ENCODE measurements around the gene CHKA.
"Not testable (repeated sequence)": the region's sequence is repeated elsewhere in the genome, so short reads cannot be mapped to it uniquely, and the experiment has no call there.

CHKA gene

DNA sequence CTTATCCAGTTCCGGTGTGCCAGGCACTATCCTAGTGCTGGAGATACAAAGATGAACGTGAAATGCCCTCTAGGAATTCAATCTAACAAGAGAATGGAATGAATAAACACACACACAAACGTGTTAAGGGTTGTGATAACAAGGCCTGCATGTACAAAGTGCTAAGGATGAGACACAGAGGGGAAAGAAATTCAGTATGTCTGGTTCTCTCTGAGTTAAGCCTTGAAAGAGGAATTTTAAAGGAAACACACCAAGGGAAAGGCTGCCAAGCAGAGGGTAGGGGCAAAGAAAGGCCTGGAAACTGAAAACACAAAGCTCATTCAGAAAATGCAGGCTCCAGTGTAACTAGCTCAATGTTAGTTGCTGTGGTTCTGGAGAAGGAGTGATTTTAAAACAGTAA is 4.2 kb downstream of the CHKA start:
- DNase-seq (ENCODE audit: low read depth in 4 of 4, low spot score in 1 of 4) = no peak

DNA sequence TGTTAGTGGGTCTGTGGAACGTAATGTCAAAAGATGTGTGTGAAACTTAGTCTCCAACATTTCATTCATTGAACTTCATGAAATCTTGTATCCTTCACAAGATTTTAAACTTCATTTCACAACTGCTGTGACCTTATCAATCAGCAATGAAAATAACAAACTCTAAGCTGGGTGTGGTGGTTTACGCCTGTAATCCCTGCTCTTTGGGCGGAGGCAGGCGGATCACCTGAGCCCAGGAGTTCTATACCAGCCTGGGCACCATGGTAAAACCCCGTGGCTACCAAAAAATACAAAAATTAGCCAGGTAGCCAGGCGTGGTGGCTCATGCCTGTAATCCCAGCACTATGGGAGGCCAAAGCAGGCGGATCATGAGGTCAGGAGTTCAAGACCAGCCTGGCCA is 5.1 kb downstream of the CHKA start:
- no peak for DNase-seq (ENCODE audit: low read depth in 4 of 4, low spot score in 1 of 4)

DNA sequence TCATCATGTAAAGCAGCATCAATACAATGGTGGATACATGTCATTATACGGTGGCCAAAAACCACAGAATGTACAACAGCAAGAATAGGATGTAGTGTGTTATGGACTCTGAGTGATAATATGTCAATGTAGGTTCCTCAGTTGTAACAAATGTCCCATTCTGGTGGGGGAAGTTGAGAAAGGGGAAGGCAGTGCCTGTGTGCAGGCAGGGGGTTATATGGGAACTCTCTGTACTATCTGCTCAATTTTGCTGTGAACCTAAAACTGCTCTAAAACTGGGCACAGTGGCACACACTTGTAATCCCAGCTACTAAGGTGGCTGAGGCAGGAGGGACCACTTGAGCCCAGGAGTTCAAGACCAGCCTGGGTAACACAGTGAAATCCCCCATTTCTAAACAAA is 5.9 kb downstream of the CHKA start:
- DNase-seq (ENCODE audit: low read depth in 4 of 4, low spot score in 1 of 4) = no peak

DNA sequence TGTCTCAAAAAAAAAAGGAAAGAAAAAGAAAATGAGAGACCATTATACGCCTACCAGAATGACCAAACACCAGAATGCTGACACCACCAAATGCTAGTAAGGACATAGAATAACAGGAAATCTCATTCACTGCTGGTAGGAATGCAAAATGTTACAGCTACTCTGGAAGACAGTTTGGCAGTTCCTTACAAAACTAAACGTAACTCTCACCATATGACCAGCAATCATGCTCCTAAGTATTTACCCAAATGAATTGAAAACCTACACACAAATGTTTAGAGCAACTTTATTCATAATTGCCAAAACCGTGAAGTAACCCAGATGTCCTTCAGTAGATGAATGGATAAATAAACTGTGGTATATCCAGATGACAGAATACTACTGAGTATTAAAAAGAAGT is 7.2 kb downstream of the CHKA start:
- DNase-seq (ENCODE audit: low read depth in 4 of 4, low spot score in 1 of 4) = no peak

DNA sequence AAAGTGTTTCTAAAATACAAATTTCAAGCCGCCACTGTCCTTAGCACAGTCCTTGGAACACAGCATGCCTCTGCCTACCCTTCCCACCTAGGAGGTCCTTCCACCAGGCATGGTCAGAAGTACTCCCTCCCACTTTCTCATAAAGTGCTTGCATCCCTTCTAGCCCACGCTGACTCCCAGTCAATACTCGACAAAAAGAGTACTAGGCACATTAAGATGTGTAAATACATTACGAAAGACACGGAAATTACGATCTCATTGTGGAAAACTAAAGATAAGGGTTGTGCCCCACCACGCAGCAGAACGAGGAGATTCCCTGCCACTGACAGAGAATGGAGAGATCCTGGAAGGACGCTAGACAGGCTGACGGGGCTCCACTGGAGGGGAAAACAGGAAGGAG is 13.5 kb downstream of the CHKA start:
- no peak for DNase-seq (ENCODE audit: low read depth in 4 of 4, low spot score in 1 of 4)

DNA sequence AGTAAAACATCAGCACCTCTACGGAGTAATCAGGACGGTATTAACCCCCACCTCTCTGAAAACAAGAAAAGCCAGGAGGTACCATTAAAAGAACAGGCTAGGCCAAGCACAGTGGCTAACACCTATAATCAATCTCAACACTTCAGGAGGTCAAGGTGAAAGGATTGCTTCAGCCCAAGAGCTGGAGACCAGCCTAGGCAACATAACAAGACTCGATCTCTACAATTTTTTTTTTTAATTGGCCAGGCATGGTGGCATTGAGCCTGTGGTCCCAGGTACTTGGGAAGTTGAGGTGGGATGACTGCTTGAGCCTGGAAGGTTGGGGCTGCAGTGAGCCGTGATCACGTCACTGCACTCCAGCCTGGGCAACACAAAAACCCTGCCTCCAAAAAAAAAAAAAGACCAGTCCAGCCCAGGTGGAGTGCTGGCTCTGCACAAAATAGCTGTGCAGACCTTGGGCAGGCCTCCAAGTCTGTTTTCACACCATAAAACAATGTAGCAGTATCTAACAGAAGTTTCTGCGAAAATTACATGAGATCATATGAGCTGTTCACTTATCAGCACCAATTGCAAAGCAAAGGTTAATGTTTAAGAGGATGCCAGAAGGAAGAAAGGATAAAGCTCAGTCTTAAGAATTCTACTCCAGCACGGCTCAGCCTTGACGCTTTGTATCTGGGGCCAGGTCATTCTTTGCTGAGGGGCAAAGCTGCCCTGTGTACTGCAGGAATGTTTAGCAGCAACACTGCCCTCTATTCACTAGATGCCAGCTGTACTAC is 14.8 kb downstream of the CHKA start:
- no peak for DNase-seq (ENCODE audit: low read depth in 4 of 4, low spot score in 1 of 4)

DNA sequence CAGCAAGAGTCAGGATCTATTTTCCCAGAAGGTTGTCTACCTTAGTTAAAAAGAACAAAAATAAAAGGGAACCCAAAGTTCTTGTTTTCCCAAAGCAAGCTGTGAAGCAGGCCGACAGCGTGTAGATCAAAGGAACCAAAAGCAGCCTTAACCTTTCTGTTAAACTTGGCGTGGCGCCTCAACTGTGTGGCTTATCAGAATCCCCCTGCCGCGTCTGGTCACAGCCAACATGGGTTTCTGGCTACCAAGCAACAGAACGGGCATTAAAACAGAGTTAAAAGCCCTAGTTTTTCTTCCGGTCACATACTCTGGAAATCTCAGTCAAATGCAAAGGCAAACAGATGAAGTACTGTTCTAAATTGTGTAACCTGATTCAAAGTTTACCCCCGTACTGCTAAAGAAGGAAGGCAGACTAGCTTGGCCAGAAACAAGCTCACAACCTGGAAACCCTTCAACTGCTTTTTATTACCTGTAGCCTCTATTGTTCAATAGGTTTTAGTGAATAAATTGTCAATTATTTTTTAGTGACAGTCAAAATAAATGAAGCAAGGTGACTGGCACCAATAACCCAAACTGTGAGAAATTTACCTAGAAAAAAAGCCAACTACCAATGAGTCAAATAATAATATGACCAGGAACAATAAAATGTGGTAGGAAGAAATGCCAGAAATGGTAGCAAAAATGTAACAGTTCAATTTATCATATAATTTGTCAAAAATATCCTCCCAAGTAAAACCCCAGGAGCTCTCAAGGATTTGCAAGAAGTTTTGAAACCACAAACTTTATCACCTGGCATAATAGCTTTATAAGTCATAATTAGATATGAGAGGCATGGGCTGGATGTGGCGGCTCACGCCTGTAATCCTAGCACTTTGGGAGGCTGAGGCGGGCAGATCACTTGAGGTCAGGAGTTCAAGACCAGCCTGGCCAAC is 21.4 kb downstream of the CHKA start:
- DNase-seq (ENCODE audit: low read depth in 4 of 4, low spot score in 1 of 4) = peak in 1 of 4 experiments; percentile 5

DNA sequence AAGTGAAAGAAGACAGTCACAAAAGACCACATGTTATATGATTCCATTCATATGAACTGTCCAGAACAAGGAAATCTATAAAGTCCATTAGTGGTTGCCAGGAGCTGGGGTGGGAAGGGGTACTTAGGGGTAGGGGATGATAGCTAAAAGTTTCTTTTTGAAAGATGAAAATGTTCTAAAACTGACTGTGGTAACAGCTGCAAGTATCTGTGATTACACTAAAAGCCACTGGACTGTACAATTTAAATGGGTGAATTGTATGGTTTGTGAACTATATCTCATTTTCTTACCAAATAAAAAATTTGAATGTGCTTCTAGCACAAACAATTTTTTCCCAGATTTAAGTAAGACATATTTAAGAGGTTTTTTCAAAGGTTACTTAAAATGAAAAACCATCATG is 22.1 kb downstream of the CHKA start:
- DNase-seq (ENCODE audit: low read depth in 4 of 4, low spot score in 1 of 4) = no peak

DNA sequence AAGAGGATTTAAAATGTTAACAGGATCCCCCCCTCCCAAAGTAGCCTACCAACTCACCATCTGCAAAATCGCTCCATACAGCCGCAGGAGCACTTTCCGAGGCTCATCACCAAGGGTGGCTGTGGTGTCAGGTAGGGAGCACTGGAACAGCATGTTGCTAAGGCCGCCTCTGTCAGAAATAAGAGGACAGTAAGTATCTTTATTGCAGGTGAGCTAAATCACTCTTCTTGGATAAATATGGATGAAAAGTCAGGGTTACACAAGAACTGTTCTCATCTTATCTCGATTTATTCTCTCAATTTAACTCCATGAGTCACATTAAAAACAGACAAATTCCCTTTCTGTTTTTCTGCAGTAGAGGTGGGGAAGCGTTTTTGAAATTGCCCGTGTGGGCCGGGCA is 24.2 kb downstream of the CHKA start:
- DNase-seq (ENCODE audit: low read depth in 4 of 4, low spot score in 1 of 4) = no peak

DNA sequence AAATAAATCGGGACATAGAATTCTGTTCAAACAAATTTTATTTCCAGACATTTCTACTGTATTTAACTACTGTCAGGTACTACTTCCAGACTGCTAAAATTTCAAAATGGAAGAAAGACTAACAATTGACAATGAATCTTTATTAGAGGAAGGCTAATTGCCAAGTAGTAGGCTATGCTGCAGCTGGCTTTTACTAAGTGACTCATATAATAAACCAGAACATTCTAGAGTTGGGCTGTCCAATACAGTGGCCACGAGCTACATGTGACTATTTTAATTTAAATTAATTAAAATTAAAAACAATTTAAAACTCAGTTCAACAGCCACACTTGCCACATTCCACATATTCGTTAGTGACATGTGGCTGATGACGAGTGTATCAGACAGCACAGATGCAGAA is 27.6 kb downstream of the CHKA start:
- DNase-seq (ENCODE audit: low read depth in 4 of 4, low spot score in 1 of 4) = no peak

DNA sequence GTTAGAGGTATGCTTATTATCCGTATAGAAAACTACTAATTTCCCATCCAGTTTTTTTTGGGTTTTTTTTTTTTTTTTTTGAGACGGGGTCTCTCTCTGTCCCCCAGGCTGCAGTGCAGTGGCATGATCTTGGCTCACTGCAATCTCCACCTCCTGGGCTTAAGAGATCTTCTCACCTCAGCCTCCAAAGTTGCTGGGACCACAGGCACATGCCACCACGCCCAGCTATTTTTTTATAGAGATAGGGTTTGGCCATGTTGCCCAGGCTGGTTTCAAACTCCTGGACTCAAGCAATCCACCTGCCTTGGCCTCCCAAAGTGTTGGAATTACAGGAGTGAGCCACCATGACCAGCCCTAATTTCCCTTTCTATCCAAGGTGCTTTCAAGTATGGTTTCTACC is 28.2 kb downstream of the CHKA start:
- not testable (repeated sequence) for DNase-seq (ENCODE audit: low read depth in 4 of 4, low spot score in 1 of 4)

DNA sequence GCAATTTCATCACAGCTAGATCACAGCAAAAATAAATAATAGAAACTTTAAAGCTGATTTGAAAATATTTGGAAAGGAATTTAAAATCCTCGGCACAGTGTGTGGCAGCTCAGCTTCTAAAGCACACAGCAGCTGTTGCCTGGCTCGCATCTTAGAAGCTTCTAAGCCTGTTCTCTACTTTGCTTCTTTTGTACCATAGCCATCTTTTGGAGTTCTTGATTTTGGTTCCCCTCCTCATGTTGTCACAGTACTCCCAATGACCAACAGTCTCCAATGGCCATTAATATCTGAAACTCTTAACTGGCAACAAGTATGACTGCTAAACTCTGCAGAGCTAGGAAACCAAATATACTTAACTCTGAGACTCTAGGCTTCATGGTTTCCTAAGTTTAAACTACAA is 28.8 kb downstream of the CHKA start:
- no peak for DNase-seq (ENCODE audit: low read depth in 4 of 4, low spot score in 1 of 4)

DNA sequence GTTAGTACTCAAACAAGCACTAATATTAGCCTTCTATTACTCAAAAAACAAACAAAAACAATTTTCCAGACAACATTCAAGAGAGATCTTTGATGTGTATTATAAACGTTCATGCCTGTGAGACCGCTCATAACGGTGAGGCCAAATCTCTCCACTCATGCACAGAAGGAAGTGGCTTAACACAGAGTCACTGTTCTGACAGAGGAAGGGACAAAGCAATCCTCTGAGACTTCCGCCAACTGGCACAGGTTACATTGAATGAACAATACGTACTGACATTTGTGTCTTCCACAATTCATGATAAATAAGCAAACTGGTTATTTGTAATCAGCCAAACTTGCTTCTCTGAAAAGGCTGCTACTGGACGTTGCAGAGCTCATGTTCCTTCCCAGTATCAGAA is 30.5 kb downstream of the CHKA start:
- no peak for DNase-seq (ENCODE audit: low read depth in 4 of 4, low spot score in 1 of 4)

DNA sequence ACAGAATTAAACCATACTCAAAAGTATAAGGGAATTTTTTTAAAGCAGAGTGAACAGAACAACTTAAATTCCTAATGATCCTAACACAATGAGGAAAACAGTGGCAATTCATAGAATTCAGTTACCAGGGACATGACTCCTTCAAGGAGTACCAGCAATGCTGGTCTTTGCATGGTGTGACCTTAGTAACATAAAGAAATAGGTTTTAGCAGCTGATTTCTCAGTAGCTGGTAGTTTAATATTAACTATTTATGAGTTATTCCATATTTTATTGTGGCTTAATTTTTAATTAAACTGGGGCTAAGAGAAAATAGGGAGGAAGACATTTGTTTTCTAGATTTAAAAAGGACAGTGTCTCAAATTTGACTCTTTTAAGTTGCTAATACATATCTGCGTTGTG is 30.9 kb downstream of the CHKA start:
- DNase-seq (ENCODE audit: low read depth in 4 of 4, low spot score in 1 of 4) = no peak

DNA sequence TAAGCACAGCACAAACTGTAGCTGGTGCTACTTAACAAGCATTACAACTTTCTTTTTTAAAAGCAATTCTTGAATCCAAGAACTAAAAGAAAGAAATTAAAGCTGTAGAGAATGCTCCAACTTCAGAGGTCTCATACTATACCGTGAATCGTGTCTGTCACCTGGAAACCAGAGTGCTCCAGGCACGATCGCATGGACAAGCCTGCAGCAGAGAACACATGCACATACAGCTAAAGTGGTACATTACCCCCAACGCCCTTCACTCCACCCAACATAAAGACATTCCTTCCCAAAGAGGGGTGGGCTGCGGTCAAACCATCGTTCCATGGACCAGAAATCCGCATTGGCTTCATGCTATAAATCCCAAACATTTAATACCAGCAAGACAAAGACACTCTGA is 31.5 kb downstream of the CHKA start:
- DNase-seq (ENCODE audit: low read depth in 4 of 4, low spot score in 1 of 4) = no peak

DNA sequence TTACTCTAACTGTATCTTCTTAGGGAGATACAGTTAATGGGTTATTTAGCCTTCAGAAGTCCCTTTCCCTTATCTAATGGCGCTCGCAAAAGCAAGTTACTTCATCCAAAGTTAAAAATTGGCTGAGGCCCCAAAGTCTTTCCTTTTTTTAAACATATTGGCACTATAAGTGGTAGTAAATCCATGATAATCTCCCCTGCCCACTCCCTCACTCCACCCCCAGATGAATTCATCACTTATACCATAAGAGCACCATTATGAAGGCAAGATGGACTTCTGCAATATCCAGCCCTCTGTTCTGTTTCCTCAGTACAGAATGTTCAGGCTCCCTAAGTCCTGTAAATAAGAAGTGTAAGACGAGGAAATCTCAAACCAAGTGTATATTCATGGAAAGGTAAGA is 37.7 kb downstream of the CHKA start:
- DNase-seq (ENCODE audit: low read depth in 4 of 4, low spot score in 1 of 4) = no peak

DNA sequence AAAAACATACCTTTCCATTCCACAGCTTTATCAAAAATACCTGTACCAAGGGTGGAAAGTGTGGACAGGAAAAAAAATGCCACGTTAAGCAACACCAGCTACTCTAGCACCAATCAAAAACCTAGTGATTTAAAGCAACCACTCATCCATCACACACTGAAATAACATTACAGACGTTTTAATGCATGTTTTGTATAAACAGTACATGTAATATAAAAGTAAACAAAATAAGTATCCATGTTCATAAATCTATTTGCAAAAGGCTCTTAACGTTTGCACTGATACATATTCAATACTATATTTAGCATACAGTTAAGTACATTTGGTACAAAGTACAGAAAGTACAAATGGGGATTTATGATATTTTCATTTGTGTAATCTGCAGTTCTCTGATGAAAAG is 38.7 kb downstream of the CHKA start:
- no peak for DNase-seq (ENCODE audit: low read depth in 4 of 4, low spot score in 1 of 4)

DNA sequence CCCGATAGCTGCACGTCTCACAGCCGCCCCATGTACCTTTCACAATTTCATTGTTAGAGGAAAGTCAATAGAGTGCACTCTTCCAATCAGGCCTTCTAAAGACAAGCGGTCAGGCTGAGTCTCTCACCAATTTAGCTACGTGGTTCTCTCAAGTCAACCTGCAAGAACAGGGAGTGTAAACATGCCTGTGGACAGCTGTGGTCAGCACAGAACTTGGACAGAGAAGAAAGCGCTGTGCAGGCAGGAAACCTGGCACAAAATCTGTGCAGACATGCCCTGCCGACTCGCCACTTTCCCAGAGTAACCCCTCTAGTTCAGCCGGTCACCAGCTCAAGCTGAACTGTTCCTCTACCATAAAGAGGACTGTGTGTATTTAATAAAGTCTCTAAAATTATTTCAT is 39.5 kb downstream of the CHKA start:
- DNase-seq (ENCODE audit: low read depth in 4 of 4, low spot score in 1 of 4) = no peak

DNA sequence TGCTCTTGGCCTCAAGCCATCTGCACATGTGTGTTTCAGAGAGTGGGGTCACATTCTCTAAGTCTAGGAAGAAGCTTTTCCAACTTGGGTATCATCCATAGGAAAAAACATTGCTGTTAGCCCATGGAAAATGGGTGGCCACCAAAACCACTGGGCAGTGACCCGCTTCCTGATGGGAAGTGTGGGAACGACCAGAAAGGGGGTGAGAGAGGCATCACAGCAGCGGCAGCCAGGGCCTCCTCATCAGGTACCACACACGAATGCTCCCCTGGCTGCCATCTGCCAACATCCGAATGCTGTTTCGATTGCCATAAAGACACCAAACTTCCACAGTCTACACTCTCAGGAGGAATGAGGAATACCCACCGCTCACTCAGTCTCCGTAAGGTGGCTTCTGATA is 40.3 kb downstream of the CHKA start:
- DNase-seq (ENCODE audit: low read depth in 4 of 4, low spot score in 1 of 4) = no peak

DNA sequence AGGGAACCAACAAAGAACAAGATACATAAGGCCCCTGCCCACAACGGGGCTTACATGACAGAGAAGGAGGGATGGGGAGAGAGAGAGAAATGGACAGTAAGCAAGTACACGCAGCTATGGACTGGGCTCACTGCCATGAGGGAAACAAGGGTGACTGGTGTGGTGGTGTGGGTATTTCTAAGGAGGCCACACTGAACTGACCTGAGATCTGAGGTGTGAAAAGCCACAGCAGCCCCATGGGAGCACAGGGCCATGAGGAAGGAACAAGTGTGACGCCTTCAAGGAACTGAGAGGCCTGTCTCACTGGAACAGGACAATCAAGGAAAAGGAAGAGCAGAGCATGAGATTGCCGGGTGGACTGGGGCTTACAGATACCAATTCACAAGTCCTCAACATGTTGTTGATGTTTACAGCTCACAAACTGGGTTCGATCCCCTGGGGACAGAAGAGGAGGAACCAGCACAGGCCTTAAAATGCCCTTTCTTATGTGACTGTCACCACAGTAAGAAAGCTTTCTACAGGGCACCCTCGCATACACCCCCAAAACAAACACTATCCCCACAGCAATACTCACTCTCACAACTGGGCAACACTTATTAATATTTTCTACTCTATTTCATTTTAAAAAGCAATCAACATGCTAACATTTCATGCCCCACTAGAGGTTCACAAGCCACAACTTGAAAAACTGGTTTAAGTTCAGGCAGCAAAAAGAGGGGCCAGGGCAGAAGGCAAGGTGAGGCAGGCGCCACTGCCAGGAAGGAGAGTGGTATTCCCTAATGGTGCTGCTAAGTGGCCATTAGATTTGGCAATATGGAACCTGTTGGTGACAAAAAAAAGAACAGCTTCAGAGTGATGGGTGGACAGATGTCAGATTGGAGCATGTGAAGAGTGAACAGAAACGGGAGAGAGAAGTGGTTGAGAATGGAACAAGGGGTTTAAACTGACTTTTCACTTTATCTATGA is 43.3 kb downstream of the CHKA start:
- no peak for DNase-seq (ENCODE audit: low read depth in 4 of 4, low spot score in 1 of 4)

DNA sequence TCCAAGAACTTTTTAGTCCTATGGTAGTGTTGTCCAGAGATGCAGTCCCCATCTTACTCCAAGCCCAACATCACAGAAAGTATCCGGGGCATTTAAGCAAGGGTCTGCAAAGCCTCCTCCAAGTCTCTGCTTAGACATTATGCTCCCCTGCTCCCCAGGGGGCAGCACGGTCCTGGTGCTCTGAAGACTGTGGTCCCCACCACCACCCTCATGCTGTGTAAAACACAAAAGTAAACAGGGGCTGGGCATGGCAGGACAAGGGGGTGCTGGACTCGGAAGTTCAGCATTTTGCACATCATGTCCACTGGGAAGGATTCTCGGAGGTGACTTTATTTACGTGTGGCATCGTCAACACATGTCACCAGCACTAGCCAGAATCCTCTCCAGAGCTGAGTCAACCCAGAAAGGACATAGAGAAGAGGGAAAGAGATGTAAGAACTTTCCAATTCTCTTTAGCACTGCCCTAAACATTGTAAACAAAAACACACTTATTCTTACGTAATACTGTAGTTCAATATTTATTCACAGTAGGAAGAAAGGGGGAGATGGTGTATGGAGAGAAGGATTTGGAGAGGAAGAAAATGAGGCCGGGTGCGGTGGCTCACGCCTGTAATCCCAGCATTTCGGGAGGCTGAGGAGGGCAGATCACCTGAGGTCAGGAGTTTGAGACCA is 44.7 kb downstream of the CHKA start:
- DNase-seq (ENCODE audit: low read depth in 4 of 4, low spot score in 1 of 4) = no peak
